KMS-11 (cell line): ENCODE data around the gene TMEM134.

ENCODE experiments used
- H2AFZ ChIP-seq: fragments of 200-600 bp; sonication (generic); 2 replicates; pipeline ENCODE4 v1.6.1; 2016; ENCODE audit warnings: antibody characterized with exemption, mixed run types, low read depth
- H3K27ac ChIP-seq: fragments of 200-600 bp; sonication (generic); 2 replicates; pipeline ENCODE4 v1.6.1; 2016; ENCODE audit warnings: mild to moderate bottlenecking, mixed run types
- H3K27me3 ChIP-seq: fragments of 200-600 bp; sonication (generic); 2 replicates; pipeline ENCODE4 v1.6.1; 2017; ENCODE audit warnings: mild to moderate bottlenecking, low read depth, mixed run types, moderate library complexity; ENCODE audit not compliant: insufficient read depth
- H3K36me3 ChIP-seq: fragments of 200-600 bp; sonication (generic); 2 replicates; pipeline ENCODE4 v1.6.1; 2017; ENCODE audit warnings: mild to moderate bottlenecking, mixed run types; ENCODE audit not compliant: insufficient read depth
- H3K4me1 ChIP-seq: fragments of 200-600 bp; sonication (generic); 2 replicates; pipeline ENCODE4 v1.6.1; 2016; ENCODE audit warnings: mild to moderate bottlenecking, low read depth, mixed run types; ENCODE audit not compliant: poor library complexity, severe bottlenecking
- H3K4me2 ChIP-seq: fragments of 200-600 bp; sonication (generic); 2 replicates; pipeline ENCODE4 v1.7.0; 2016; ENCODE audit warnings: mild to moderate bottlenecking, mixed run types
- H3K4me3 ChIP-seq: fragments of 200-600 bp; sonication (generic); IDR thresholded peaks from 2 replicates; pipeline ENCODE4 v1.6.1; 2017; ENCODE audit warnings: low read depth, low read length, mixed read lengths; ENCODE audit not compliant: insufficient read depth
- H3K79me2 ChIP-seq: fragments of 200-600 bp; sonication (generic); 2 replicates; pipeline ENCODE4 v1.6.1; 2016; ENCODE audit warnings: low read depth, mixed run types; ENCODE audit not compliant: insufficient read depth
- H3K9ac ChIP-seq: fragments of 200-600 bp; sonication (generic); 2 replicates; pipeline ENCODE4 v1.6.1; 2016; ENCODE audit warnings: mild to moderate bottlenecking, mixed run types
- H4K20me1 ChIP-seq: fragments of 200-600 bp; sonication (generic); 2 replicates; pipeline ENCODE4 v1.6.1; 2016; ENCODE audit warnings: mild to moderate bottlenecking, mixed run types; ENCODE audit not compliant: insufficient read depth
- TF ChIP-seq, protein P1 (sequence below): fragments of 200-600 bp; sonication (generic); conservative IDR thresholded peaks from 2 replicates; pipeline ENCODE4 v1.6.1; 2017; ENCODE audit warnings: low read depth, mild to moderate bottlenecking, antibody characterized with exemption, low read length, moderate library complexity, mixed read lengths

Gene TMEM134

DNA sequence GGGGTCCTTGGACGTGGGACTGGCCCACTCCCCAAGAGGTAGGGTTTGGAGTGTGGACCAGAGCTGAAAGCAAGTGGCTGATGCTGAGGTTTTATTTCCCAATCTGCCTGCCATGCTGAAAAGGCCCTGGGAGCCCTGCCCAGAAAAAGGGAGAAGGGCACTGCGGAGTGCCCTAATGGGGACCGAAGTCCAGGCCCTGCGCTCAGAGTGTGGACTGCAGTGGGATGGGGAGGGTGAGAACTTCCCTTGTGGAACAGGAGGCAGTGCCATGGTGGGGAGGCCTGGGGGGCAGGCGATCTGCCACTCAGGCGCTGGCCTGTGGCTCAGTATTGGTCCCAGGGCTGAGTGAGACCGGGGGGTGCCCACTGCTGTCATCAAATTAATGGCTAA lies 20.8 kb downstream of the TMEM134 start:
- Histone ChIP-seq H3K4me2 (no peak overlapping the region), H4K20me1 (no peaks in the 10 kb centered on the region), H3K4me3 (no peak overlapping the region), H2AFZ (no peak overlapping the region), H3K79me2 (no peaks in the 10 kb centered on the region), H3K27ac (no peak overlapping the region), H3K9ac (no peak overlapping the region), H3K27me3 (peaks cover 30% of the 10 kb centered on the region), H3K4me1 (no peaks in the 10 kb centered on the region), H3K36me3 (no peaks in the 10 kb centered on the region)
- TF ChIP-seq, protein P1, sequence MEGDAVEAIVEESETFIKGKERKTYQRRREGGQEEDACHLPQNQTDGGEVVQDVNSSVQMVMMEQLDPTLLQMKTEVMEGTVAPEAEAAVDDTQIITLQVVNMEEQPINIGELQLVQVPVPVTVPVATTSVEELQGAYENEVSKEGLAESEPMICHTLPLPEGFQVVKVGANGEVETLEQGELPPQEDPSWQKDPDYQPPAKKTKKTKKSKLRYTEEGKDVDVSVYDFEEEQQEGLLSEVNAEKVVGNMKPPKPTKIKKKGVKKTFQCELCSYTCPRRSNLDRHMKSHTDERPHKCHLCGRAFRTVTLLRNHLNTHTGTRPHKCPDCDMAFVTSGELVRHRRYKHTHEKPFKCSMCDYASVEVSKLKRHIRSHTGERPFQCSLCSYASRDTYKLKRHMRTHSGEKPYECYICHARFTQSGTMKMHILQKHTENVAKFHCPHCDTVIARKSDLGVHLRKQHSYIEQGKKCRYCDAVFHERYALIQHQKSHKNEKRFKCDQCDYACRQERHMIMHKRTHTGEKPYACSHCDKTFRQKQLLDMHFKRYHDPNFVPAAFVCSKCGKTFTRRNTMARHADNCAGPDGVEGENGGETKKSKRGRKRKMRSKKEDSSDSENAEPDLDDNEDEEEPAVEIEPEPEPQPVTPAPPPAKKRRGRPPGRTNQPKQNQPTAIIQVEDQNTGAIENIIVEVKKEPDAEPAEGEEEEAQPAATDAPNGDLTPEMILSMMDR, result no peak

DNA sequence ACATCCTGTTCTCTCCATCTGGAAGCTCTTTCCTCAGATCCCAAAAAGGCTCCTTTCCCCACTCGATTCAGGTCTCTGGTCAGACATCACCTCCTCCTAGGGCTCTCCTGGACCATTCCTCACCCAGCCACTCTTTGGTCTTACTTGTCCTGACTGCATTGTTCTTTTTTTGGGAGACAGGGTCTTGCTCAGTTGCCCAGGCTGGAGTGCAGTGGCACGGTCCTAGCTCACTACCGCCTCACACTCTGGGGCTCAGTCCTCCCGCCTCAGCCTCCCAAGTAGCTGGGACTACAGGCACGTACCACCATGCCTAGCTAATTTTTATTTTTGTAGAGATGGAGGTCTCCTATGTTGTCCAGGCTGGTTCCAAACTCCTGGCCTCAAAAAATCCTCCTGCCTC lies 23.5 kb downstream of the TMEM134 start:
- no peak overlapping the region for H2AFZ ChIP-seq
- no peak overlapping the region for H3K4me3 ChIP-seq
- H3K27ac ChIP-seq, result no peak overlapping the region
- no peak overlapping the region for H3K4me2 ChIP-seq
- H4K20me1 ChIP-seq, result no peaks in the 10 kb centered on the region
- no peaks in the 10 kb centered on the region for H3K4me1 ChIP-seq
- H3K9ac ChIP-seq, result no peak overlapping the region
- peaks cover 30% of the 10 kb centered on the region for H3K27me3 ChIP-seq
- no peaks in the 10 kb centered on the region for H3K36me3 ChIP-seq
- TF ChIP-seq, protein P1, result no peak
- H3K79me2 ChIP-seq, result no peaks in the 10 kb centered on the region

DNA sequence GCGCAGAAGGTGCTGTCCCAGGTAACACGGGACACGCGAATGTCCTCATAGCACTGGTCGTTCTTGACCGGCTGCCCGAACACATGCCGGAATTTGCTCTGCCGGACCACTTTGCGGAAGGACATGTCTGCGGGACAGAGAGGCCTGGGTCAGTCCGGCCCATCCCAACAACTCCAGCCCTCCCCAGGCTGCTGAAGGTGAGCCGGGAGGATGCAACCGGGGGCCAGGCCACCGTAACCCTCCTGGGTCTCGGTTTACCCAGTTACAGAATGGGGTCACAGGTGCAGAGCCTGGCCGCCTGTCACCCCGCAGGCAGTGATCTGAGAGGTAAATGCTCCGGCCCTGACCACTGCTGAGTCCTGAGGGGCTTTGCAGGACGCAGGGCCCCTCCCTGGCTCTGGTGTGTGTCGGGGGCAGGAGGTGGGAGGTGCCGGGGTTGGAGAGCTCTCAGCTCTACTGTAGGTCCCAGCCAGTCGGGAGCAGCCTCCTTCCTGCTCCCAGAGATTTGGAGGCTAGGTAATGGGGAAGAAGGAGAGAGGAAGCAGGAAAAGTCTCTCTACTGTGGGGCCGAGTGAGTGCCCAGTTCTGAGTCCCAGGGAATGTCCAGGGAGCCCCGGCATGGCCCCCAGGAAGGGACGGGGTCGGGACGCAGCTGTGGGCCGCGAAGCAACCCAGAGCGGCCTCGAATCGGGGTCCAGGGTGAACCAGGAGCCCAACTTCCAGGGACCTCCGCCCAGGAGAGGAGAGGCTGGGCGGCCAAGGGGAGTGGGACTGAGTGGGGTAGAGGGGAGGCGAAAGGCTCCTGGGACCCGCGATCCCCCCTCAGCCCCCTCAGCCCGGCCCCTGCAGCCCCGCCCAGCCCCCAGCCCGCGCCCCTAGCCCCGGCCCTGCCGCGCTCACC lies 26.3 kb downstream of the TMEM134 start:
- Histone ChIP-seq H3K4me3 (no peak overlapping the region), H3K36me3 (no peaks in the 10 kb centered on the region), H3K27me3 (peaks cover 25% of the 10 kb centered on the region), H3K9ac (no peak overlapping the region), H3K79me2 (no peaks in the 10 kb centered on the region), H3K4me2 (no peak overlapping the region), H3K4me1 (no peaks in the 10 kb centered on the region), H4K20me1 (no peaks in the 10 kb centered on the region), H2AFZ (no peak overlapping the region), H3K27ac (no peak overlapping the region)
- TF ChIP-seq, protein P1, result no peak

DNA sequence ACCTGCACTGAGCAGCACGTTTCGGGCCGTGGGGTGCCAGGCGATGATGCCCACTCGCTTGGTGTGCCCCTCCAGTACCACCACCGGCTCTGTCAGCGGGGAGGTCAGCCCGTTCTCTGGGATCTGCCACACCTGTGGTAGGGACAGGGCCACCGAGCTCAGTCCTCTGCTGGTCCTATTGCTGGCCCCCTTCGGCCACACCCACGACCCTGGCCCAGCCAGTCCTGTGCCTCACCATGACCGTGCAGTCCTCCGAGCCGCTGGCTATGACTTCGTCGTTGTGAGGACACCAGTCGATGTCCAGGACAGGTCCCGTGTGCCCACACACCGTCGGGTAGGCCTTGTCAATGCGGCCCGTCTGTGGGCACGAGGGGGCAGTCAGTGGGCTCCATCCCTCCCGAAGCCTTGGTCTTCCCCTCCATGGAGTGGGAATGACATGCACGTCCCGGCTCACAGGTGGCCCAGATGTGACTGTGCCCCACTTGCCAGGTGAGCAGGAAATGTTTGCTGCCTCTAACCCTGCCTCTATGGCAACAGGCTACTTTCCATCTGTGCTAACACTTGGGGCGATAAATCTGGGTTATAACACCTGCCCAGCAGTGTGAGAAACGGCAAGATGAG lies 27.2 kb downstream of the TMEM134 start:
- H3K4me1 ChIP-seq, result no peaks in the 10 kb centered on the region

More for the DNA sequence above, 27.2 kb downstream of the TMEM134 start:
- H3K4me3 ChIP-seq, result no peak overlapping the region
- no peaks in the 10 kb centered on the region for H3K79me2 ChIP-seq
- H3K4me2 ChIP-seq, result no peak overlapping the region
- no peak overlapping the region for H2AFZ ChIP-seq
- H3K27ac ChIP-seq, result no peak overlapping the region
- H3K27me3 ChIP-seq, result peaks cover 16% of the 10 kb centered on the region
- TF ChIP-seq, protein P1, result no peak
- no peaks in the 10 kb centered on the region for H3K36me3 ChIP-seq
- no peaks in the 10 kb centered on the region for H4K20me1 ChIP-seq
- H3K9ac ChIP-seq, result no peak overlapping the region
